Liver (tissue), 9 donors: ENCODE measurements around the gene MIEF2. TPM values are rescaled to one million over a fixed set of nuclear protein-coding genes. Genes with fewer than 3 reads are reported as not detected.

ENCODE experiments used
- DNase-seq: peaks from one replicate; pipeline ENCODE4 v3.0.0-alpha.2; 2017; ENCODE audit warnings: low spot score
- H3K27ac ChIP-seq, 2 donors: one replicate each; pipeline ENCODE4 v1.7.0; 2013; ENCODE audit warnings: inconsistent platforms in 2 of 2, low read length in 2 of 2, control low read depth in 1 of 2, low read depth in 1 of 2, mild to moderate bottlenecking in 1 of 2
- H3K27me3 ChIP-seq, 4 donors: one replicate each; pipeline versions ENCODE4 v1.6.1 to v1.7.0; 2013; ENCODE audit warnings: low read length in 3 of 4, inconsistent platforms in 1 of 4, mild to moderate bottlenecking in 1 of 4, moderate library complexity in 1 of 4; ENCODE audit not compliant: control insufficient read depth in 4 of 4, insufficient read depth in 4 of 4
- H3K36me3 ChIP-seq, 4 donors: one replicate each; pipeline versions ENCODE4 v1.6.1 to v1.7.0; 2013; ENCODE audit warnings: low read length in 3 of 4, mild to moderate bottlenecking in 3 of 4, low read depth in 1 of 4, moderate library complexity in 1 of 4; ENCODE audit not compliant: control insufficient read depth in 4 of 4, insufficient read depth in 3 of 4
- H3K4me1 ChIP-seq, 4 donors: one replicate each; pipeline versions ENCODE4 v1.6.1 to v1.7.0; 2013; ENCODE audit warnings: low read length in 3 of 4, mild to moderate bottlenecking in 3 of 4, moderate library complexity in 1 of 4; ENCODE audit not compliant: control insufficient read depth in 4 of 4, insufficient read depth in 4 of 4
- H3K4me3 ChIP-seq, 3 donors: one replicate each; pipeline versions ENCODE4 v1.6.1 to v1.7.0; 2013; ENCODE audit warnings: low read length in 3 of 3, control low read depth in 1 of 3, low read depth in 1 of 3, mild to moderate bottlenecking in 1 of 3
- H3K9ac ChIP-seq, 2 donors: one replicate each; pipeline ENCODE4 v1.7.0; 2013; ENCODE audit warnings: low read length in 2 of 2, mild to moderate bottlenecking in 2 of 2, moderate library complexity in 2 of 2, control low read depth in 1 of 2, low read depth in 1 of 2
- H3K9me3 ChIP-seq, 4 donors: one replicate each; pipeline versions ENCODE4 v1.6.1 to v1.7.0; 2013; ENCODE audit warnings: low read length in 3 of 4; ENCODE audit not compliant: control insufficient read depth in 4 of 4
- EGR1 ChIP-seq, 2 donors: IDR thresholded peaks; 2 replicates each; pipeline ENCODE4 v1.6.1; 2016 to 2018; ENCODE audit warnings: antibody characterized with exemption in 2 of 2, low read depth in 2 of 2
- FOXA1 ChIP-seq: IDR thresholded peaks from 2 replicates; pipeline ENCODE4 v1.6.1; 2016; ENCODE audit warnings: antibody characterized with exemption
- FOXA2 ChIP-seq: IDR thresholded peaks from 2 replicates; pipeline ENCODE4 v1.6.1; 2016; ENCODE audit warnings: antibody characterized with exemption
- GABPA ChIP-seq, 2 donors: IDR thresholded peaks in 1 of 2; conservative IDR thresholded peaks in 1 of 2; 2 replicates each; pipeline ENCODE4 v1.6.1; 2016; ENCODE audit warnings: antibody characterized with exemption in 2 of 2, mild to moderate bottlenecking in 1 of 2, moderate library complexity in 1 of 2
- HNF4G ChIP-seq: IDR thresholded peaks from 2 replicates; pipeline ENCODE4 v1.6.1; 2016; ENCODE audit warnings: antibody characterized with exemption
- NR2F2 ChIP-seq: IDR thresholded peaks from 2 replicates; pipeline ENCODE4 v1.6.1; 2016; ENCODE audit warnings: antibody characterized with exemption
- RAD21 ChIP-seq, 2 donors: IDR thresholded peaks; 2 replicates each; pipeline ENCODE4 v1.6.1; 2016; ENCODE audit warnings: antibody characterized with exemption in 2 of 2, mild to moderate bottlenecking in 2 of 2
- RXRA ChIP-seq, 2 donors: IDR thresholded peaks; 2 replicates each; pipeline ENCODE4 v1.6.1; 2017 to 2018; ENCODE audit warnings: antibody characterized with exemption in 2 of 2, mild to moderate bottlenecking in 1 of 2
- SP1 ChIP-seq: IDR thresholded peaks from 2 replicates; pipeline ENCODE4 v1.6.1; 2018; ENCODE audit warnings: antibody characterized with exemption, mild to moderate bottlenecking
- TAF1 ChIP-seq: conservative IDR thresholded peaks from 2 replicates; pipeline ENCODE4 v1.6.1; 2016; ENCODE audit warnings: antibody characterized with exemption, mild to moderate bottlenecking
- YY1 ChIP-seq: IDR thresholded peaks from 2 replicates; pipeline ENCODE4 v1.6.1; 2016; ENCODE audit warnings: antibody characterized with exemption, mild to moderate bottlenecking
- WGBS: extraction: QIAGEN DNeasy Blood & Tissue Kit; methylation state at CpG from one replicate; pipeline ENCODE4 v1.1.7; 2013; 5-methylcytosine and 5-hydroxymethylcytosine counted together
- polyA plus RNA-seq, 2 donors: library from polyadenylated mRNA; stranded (reverse) in 1 of 2; unstranded in 1 of 2; fragments of 200-250 nt in 1 of 2; fragments of >200 nt in 1 of 2; fragmentation: Nextera tagmentation in 1 of 2; extraction: Ambion mirVana in 1 of 2; gene quantifications; one replicate each; pipeline versions ENCODE4 v1.2.1 to v1.2.3, GENCODE V29; 2013 to 2015
- total RNA-seq, 2 donors: library from RNA; depleted of rRNA; stranded (reverse); fragments of >200 nt; gene quantifications; one replicate each; pipeline ENCODE4 v1.2.3, GENCODE V29; 2014
- TF ChIP-seq, protein P1 (sequence below): fragments of 150-350 bp; IDR thresholded peaks from 2 replicates; pipeline ENCODE4 v1.5.1; 2017; ENCODE audit warnings: improper control_type of control experiment, low read depth, low read length; ENCODE audit not compliant: missing input control
- TF ChIP-seq, protein P2 (sequence below): IDR thresholded peaks from 2 replicates; pipeline ENCODE4 v1.6.1; 2016; ENCODE audit warnings: antibody characterized with exemption
- TF ChIP-seq, protein P3 (sequence below): IDR thresholded peaks from 2 replicates; pipeline ENCODE4 v1.6.1; 2016; ENCODE audit warnings: antibody characterized with exemption
- TF ChIP-seq, protein P4 (sequence below): IDR thresholded peaks from 2 replicates; pipeline ENCODE4 v1.6.1; 2016; ENCODE audit warnings: antibody characterized with exemption, mild to moderate bottlenecking
- TF ChIP-seq, protein P5 (sequence below): IDR thresholded peaks from 2 replicates; pipeline ENCODE4 v1.6.1; 2016; ENCODE audit warnings: antibody characterized with exemption
- donor health status: healthy.
- donor health status: healthy.
- donor health status: healthy.
- donor health status: healthy.
- donor health status: healthy.

The MIEF2 gene
- total and polyA plus RNA-seq, 4 donors, result 4.1 to 11.1 (median 6.6) TPM

DNA sequence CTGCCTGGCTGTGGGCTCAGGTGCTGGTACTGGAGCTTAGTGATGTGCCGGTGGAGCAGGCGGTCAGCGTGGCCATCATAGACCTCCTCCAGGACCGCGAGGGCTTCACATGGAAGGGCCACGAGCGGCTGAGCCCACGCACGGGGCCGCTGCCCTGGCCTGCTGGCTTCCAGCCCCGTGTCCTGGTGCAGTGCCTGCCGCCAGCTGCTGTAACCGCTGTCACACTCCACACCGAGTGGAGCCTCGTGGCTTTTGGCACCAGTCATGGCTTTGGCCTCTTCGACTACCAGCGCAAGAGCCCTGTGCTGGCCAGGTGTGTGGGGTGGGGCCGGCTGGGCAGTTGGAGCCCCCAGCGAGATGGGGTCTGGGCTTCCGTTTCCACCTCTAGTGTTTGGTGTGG lies 23.0 kb upstream of the MIEF2 start:
- 92% methylated on average over 20 of the region's 20 CpGs for WGBS
- Histone ChIP-seq H3K36me3 (peaks cover 0 to 4% (median 0%) of the 10 kb centered on the region in 4 donors), H3K9me3 (no peaks in the 10 kb centered on the region), H3K4me1 (no peaks in the 10 kb centered on the region), H3K4me3 (no peak overlapping the region), H3K9ac (no peak overlapping the region), H3K27ac (no peak overlapping the region), H3K27me3 (no peaks in the 10 kb centered on the region)
- DNase-seq, result no peak
- TF ChIP-seq, protein P1, sequence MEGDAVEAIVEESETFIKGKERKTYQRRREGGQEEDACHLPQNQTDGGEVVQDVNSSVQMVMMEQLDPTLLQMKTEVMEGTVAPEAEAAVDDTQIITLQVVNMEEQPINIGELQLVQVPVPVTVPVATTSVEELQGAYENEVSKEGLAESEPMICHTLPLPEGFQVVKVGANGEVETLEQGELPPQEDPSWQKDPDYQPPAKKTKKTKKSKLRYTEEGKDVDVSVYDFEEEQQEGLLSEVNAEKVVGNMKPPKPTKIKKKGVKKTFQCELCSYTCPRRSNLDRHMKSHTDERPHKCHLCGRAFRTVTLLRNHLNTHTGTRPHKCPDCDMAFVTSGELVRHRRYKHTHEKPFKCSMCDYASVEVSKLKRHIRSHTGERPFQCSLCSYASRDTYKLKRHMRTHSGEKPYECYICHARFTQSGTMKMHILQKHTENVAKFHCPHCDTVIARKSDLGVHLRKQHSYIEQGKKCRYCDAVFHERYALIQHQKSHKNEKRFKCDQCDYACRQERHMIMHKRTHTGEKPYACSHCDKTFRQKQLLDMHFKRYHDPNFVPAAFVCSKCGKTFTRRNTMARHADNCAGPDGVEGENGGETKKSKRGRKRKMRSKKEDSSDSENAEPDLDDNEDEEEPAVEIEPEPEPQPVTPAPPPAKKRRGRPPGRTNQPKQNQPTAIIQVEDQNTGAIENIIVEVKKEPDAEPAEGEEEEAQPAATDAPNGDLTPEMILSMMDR, result no peak
- TF ChIP-seq RAD21 (IDR thresholded peaks at IDR 0.05), result no peak
- no peak for TF ChIP-seq GABPA (IDR thresholded peaks at IDR 0.05 in 1 of 2, conservative IDR thresholded peaks at IDR 0.05 in 1 of 2)
- no peak for TF ChIP-seq HNF4G
- TF ChIP-seq, protein P2, sequence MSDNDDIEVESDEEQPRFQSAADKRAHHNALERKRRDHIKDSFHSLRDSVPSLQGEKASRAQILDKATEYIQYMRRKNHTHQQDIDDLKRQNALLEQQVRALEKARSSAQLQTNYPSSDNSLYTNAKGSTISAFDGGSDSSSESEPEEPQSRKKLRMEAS, result no peak
- TF ChIP-seq TAF1, result no peak
- TF ChIP-seq, protein P3, sequence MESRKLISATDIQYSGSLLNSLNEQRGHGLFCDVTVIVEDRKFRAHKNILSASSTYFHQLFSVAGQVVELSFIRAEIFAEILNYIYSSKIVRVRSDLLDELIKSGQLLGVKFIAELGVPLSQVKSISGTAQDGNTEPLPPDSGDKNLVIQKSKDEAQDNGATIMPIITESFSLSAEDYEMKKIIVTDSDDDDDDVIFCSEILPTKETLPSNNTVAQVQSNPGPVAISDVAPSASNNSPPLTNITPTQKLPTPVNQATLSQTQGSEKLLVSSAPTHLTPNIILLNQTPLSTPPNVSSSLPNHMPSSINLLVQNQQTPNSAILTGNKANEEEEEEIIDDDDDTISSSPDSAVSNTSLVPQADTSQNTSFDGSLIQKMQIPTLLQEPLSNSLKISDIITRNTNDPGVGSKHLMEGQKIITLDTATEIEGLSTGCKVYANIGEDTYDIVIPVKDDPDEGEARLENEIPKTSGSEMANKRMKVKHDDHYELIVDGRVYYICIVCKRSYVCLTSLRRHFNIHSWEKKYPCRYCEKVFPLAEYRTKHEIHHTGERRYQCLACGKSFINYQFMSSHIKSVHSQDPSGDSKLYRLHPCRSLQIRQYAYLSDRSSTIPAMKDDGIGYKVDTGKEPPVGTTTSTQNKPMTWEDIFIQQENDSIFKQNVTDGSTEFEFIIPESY, result no peak
- TF ChIP-seq, protein P4, sequence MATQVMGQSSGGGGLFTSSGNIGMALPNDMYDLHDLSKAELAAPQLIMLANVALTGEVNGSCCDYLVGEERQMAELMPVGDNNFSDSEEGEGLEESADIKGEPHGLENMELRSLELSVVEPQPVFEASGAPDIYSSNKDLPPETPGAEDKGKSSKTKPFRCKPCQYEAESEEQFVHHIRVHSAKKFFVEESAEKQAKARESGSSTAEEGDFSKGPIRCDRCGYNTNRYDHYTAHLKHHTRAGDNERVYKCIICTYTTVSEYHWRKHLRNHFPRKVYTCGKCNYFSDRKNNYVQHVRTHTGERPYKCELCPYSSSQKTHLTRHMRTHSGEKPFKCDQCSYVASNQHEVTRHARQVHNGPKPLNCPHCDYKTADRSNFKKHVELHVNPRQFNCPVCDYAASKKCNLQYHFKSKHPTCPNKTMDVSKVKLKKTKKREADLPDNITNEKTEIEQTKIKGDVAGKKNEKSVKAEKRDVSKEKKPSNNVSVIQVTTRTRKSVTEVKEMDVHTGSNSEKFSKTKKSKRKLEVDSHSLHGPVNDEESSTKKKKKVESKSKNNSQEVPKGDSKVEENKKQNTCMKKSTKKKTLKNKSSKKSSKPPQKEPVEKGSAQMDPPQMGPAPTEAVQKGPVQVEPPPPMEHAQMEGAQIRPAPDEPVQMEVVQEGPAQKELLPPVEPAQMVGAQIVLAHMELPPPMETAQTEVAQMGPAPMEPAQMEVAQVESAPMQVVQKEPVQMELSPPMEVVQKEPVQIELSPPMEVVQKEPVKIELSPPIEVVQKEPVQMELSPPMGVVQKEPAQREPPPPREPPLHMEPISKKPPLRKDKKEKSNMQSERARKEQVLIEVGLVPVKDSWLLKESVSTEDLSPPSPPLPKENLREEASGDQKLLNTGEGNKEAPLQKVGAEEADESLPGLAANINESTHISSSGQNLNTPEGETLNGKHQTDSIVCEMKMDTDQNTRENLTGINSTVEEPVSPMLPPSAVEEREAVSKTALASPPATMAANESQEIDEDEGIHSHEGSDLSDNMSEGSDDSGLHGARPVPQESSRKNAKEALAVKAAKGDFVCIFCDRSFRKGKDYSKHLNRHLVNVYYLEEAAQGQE, result no peak
- TF ChIP-seq SP1, result no peak
- no peak for TF ChIP-seq EGR1 (IDR thresholded peaks at IDR 0.05; ENCODE audit: low read depth in 2 of 2)
- TF ChIP-seq, protein P5, sequence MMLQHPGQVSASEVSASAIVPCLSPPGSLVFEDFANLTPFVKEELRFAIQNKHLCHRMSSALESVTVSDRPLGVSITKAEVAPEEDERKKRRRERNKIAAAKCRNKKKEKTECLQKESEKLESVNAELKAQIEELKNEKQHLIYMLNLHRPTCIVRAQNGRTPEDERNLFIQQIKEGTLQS, result no peak
- TF ChIP-seq RXRA (IDR thresholded peaks at IDR 0.05), result no peak

DNA sequence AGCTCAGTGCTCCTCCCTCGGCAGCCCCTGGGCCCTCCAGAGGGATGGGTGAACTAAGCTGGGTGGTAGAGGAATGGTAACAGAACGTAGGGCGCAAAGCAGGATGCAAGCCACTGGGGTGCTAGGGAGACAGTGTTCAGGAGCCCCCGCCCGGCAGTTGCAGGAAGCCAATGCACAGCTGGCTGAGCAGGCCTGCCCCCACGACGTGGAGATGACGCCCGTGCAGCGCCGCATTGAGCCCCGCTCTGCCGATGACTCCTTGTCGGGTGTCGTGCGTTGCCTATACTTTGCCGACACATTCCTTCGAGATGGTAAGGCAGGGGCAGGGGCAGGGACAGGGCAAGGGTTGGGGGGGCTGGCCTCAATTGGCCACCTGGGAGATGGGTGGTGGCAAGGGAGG lies 22.2 kb upstream of the MIEF2 start:
- H3K9me3 ChIP-seq, result no peaks in the 10 kb centered on the region
- H3K4me1 ChIP-seq, result no peaks in the 10 kb centered on the region
- H3K36me3 ChIP-seq, result peaks cover 0 to 8% (median 0%) of the 10 kb centered on the region in 4 donors
- DNase-seq, result no peak
- H3K4me3 ChIP-seq, result no peak overlapping the region
- no peaks in the 10 kb centered on the region for H3K27me3 ChIP-seq
- no peak overlapping the region for H3K27ac ChIP-seq
- H3K9ac ChIP-seq, result no peak overlapping the region
- WGBS, result 98% methylated on average over 18 of the region's 18 CpGs
- TF ChIP-seq NR2F2 (no peak), EGR1 (IDR thresholded peaks at IDR 0.05; ENCODE audit: low read depth in 2 of 2) (no peak), YY1 (no peak), RAD21 (IDR thresholded peaks at IDR 0.05) (no peak), FOXA2 (no peak), FOXA1 (no peak), TAF1 (no peak), SP1 (no peak)
- TF ChIP-seq, protein P4, result no peak
